Right lobe of liver (tissue), 4 donors: ENCODE data around the gene FBXL13.

Source experiments
- POLR2A ChIP-seq: fragments of 450-650 bp; IDR thresholded peaks from one replicate; pipeline ENCODE4 v1.6.1; 2017; ENCODE audit warnings: antibody characterized with exemption, mild to moderate bottlenecking
- TF ChIP-seq, protein P1 (sequence below), 4 donors: fragments of 200-600 bp in 3 of 4; fragments of 450-650 bp in 1 of 4; IDR thresholded peaks; one replicate each; pipeline versions ENCODE4 v1.5.1 to v1.8.0; 2016 to 2022; ENCODE audit warnings: antibody characterized with exemption in 4 of 4, mild to moderate bottlenecking in 2 of 4
- donor health status: DM: no; HTN: no; CAD: no.
- donor health status: DM: no; HTN: no; CAD: no.
- donor health status: DM: no; HTN: yes; CAD: no.

DNA sequence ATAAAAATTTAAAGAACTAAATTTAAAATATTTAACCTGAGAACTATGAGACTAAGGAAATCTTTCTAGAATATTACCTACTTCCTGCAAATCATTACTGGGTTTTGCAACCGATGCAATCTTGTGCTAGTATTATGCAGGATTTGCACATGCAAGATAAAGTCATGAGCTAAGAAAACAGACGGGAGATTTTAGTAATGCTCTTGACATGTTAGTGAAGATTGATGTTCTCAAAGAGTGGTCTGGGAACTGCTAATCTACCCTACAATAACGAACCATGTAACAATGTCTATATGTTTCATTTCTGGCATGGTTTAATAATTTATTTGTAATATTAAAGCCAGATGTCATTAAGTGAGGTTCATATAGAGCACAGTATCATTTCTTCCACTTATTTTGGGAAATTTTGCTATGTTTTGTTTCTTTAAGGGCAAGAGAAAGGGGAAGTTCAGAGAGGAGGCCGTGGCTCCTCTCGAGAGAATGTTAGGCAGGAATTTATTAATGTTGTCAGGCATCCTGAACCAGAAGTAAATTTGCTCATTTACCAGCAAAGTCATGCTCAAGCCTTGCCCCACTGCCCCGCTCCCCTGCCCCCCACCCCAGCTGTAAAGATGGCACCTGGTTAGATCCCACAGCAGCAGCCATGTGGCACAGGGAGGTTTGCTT is 139.0 kb downstream of the FBXL13 start:
- TF ChIP-seq, protein P1, sequence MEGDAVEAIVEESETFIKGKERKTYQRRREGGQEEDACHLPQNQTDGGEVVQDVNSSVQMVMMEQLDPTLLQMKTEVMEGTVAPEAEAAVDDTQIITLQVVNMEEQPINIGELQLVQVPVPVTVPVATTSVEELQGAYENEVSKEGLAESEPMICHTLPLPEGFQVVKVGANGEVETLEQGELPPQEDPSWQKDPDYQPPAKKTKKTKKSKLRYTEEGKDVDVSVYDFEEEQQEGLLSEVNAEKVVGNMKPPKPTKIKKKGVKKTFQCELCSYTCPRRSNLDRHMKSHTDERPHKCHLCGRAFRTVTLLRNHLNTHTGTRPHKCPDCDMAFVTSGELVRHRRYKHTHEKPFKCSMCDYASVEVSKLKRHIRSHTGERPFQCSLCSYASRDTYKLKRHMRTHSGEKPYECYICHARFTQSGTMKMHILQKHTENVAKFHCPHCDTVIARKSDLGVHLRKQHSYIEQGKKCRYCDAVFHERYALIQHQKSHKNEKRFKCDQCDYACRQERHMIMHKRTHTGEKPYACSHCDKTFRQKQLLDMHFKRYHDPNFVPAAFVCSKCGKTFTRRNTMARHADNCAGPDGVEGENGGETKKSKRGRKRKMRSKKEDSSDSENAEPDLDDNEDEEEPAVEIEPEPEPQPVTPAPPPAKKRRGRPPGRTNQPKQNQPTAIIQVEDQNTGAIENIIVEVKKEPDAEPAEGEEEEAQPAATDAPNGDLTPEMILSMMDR (IDR thresholded peaks at IDR 0.05): no peak
- TF ChIP-seq POLR2A: no peak
